Brain microvascular endothelial cell (primary cell): ENCODE measurements around the gene VGLL4.

Experiments used
- DNase-seq: peaks from one replicate; pipeline ENCODE4 v3.0.0-alpha.2; 2020
- H3K27ac ChIP-seq: fragments of 250-450 bp; sonication (Bioruptor Pico); 2 replicates; pipeline ENCODE4 v1.5.1; 2020; ENCODE audit warnings: mild to moderate bottlenecking, moderate library complexity
- H3K27me3 ChIP-seq: fragments of 250-450 bp; sonication (Bioruptor Pico); replicated peaks from 2 replicates; pipeline ENCODE4 v1.5.1; 2020; ENCODE audit warnings: mild to moderate bottlenecking
- H3K36me3 ChIP-seq: fragments of 250-450 bp; sonication (Bioruptor Pico); replicated peaks from 2 replicates; pipeline ENCODE4 v1.5.1; 2020; ENCODE audit warnings: mild to moderate bottlenecking
- H3K4me3 ChIP-seq: 2 replicates; pipeline ENCODE4 v1.5.1; 2011; ENCODE audit warnings: low read depth, mild to moderate bottlenecking, control low read depth, low read length, moderate library complexity
- CTCF ChIP-seq: IDR thresholded peaks from 2 replicates; pipeline ENCODE4 v1.5.1; 2011; ENCODE audit warnings: low read depth, mild to moderate bottlenecking, moderate library complexity, low read length, control low read depth, inconsistent platforms; ENCODE audit errors: missing control alignments
- in situ Hi-C: cut with HindIII; loops from 2 replicates; pipeline ENCODE4 v1.10.0; 2017; ENCODE audit warnings: low sequenced_read_pairs, low pct_ligation_motif_present

Gene VGLL4

GRCh38 chr3:11539218-11539617 is 104.5 kb downstream of the VGLL4 start:
- no peak overlapping the region for H3K4me3 ChIP-seq
- H3K36me3 ChIP-seq: no peaks in the 10 kb centered on the region
- no peak overlapping the region for H3K27ac ChIP-seq
- DNase-seq: no peak
- no peaks in the 10 kb centered on the region for H3K27me3 ChIP-seq
- in situ Hi-C loops: loop anchor here (25.0 kb wide), 1 partner anchor 152 kb away; no protein-coding TSS in a partner anchor
- no peak for TF ChIP-seq CTCF

- DNase-seq: no peak
- in situ Hi-C loops: loop anchor here (25.0 kb wide), 1 partner anchor 151 kb away; no protein-coding TSS in a partner anchor
- Histone ChIP-seq H3K4me3 (no peak overlapping the region), H3K27me3 (no peaks in the 10 kb centered on the region), H3K36me3 (no peaks in the 10 kb centered on the region), H3K27ac (no peak overlapping the region)
- TF ChIP-seq CTCF: no peak
Observed at GRCh38 chr3:11538581-11538980, 105.1 kb downstream of the VGLL4 start.

GRCh38 chr3:11536936-11537612 is 106.6 kb downstream of the VGLL4 start:
- DNase-seq: no peak
- no peak overlapping the region for H3K27ac ChIP-seq
- no peak overlapping the region for H3K4me3 ChIP-seq
- in situ Hi-C loops: loop anchor here (25.0 kb wide), 1 partner anchor 150 kb away; no protein-coding TSS in a partner anchor
- no peaks in the 10 kb centered on the region for H3K27me3 ChIP-seq
- no peak for TF ChIP-seq CTCF
- no peaks in the 10 kb centered on the region for H3K36me3 ChIP-seq

- TF ChIP-seq CTCF: no peak
- in situ Hi-C loops: loop anchor here (25.0 kb wide), 1 partner anchor 149 kb away; no protein-coding TSS in a partner anchor
- no peaks in the 10 kb centered on the region for H3K27me3 ChIP-seq
- no peak overlapping the region for H3K27ac ChIP-seq
- H3K4me3 ChIP-seq: no peak overlapping the region
- no peak for DNase-seq
- H3K36me3 ChIP-seq: no peaks in the 10 kb centered on the region
Observed at GRCh38 chr3:11536132-11536935, 107.4 kb downstream of the VGLL4 start.

GRCh38 chr3:11535243-11535960 is 108.3 kb downstream of the VGLL4 start:
- in situ Hi-C loops: loop anchor here (25.0 kb wide), 1 partner anchor 148 kb away; no protein-coding TSS in a partner anchor
- no peak for TF ChIP-seq CTCF
- DNase-seq: no peak
- Histone ChIP-seq H3K27me3 (no peaks in the 10 kb centered on the region), H3K4me3 (no peak overlapping the region), H3K27ac (no peak overlapping the region), H3K36me3 (no peaks in the 10 kb centered on the region)
